K562 (cell line): ENCODE measurements around the gene PATE4. TPM values are rescaled to one million over a fixed set of nuclear protein-coding genes. Genes with fewer than 3 reads are reported as not detected.
A peak's percentile ranks its signal among the peaks of the same experiment; 100 is the strongest.

Source experiments
- ARID2 ChIP-seq: fragments of 450-650 bp; IDR thresholded peaks from 2 replicates; pipeline ENCODE4 v1.6.1; 2017; ENCODE audit warnings: antibody characterized with exemption, mild to moderate bottlenecking
- MTF1 ChIP-seq: fragments of 250-450 bp; sonication (Bioruptor Pico); IDR thresholded peaks from 2 replicates; pipeline ENCODE4 v1.9.0; 2021; ENCODE audit warnings: moderate library complexity, mild to moderate bottlenecking, inconsistent platforms, borderline replicate concordance
- NCOR1 ChIP-seq: fragments of 450-650 bp; IDR thresholded peaks from 2 replicates; pipeline ENCODE4 v1.6.1; 2016; ENCODE audit warnings: mild to moderate bottlenecking, moderate library complexity
- NFE2L1 ChIP-seq: fragments of 450-650 bp; IDR thresholded peaks from 2 replicates; pipeline ENCODE4 v1.6.1; 2016; ENCODE audit warnings: missing genetic modification characterization, low read depth, mild to moderate bottlenecking, missing compliant biosample characterization, moderate library complexity, borderline replicate concordance
- NKRF ChIP-seq: fragments of 450-650 bp; IDR thresholded peaks from 2 replicates; pipeline ENCODE4 v1.6.1; 2016; ENCODE audit warnings: borderline replicate concordance
- PHF8 ChIP-seq: fragments of 200-600 bp; sonication (generic); IDR thresholded peaks from 2 replicates; pipeline ENCODE4 v1.6.1; 2012; ENCODE audit warnings: mixed run types, mild to moderate bottlenecking, inconsistent platforms, low read length, moderate library complexity, borderline replicate concordance
- SUPT5H ChIP-seq: fragments of 450-650 bp; IDR thresholded peaks from 2 replicates; pipeline ENCODE4 v1.6.1; 2016
- TEAD1 ChIP-seq, 2 experiments: fragments of 450-650 bp in 1 of 2; sonication (generic) in 1 of 2; formaldehyde crosslinking; IDR thresholded peaks; 2 replicates each; pipeline versions ENCODE4 v1.4.0 to v1.8.0; 2020 to 2022; ENCODE audit warnings: mild to moderate bottlenecking in 2 of 2, missing genetic modification reagents in 1 of 2
- THRAP3 ChIP-seq: fragments of 450-650 bp; IDR thresholded peaks from 2 replicates; pipeline ENCODE4 v1.6.1; 2016; ENCODE audit warnings: mild to moderate bottlenecking, inconsistent platforms, borderline replicate concordance
- ZNF224 ChIP-seq: sonication (generic); formaldehyde crosslinking; IDR thresholded peaks from 2 replicates; pipeline ENCODE4 v1.8.0; 2022; ENCODE audit warnings: mild to moderate bottlenecking, missing genetic modification reagents
- ZNF407 ChIP-seq: fragments of 450-650 bp; IDR thresholded peaks from 2 replicates; pipeline ENCODE4 v1.6.1; 2016; ENCODE audit warnings: low read depth
- ZNF592 ChIP-seq: fragments of 450-650 bp; IDR thresholded peaks from 2 replicates; pipeline ENCODE4 v1.6.1; 2017; ENCODE audit warnings: antibody characterized with exemption, mild to moderate bottlenecking
- polyA plus RNA-seq, 8 experiments: library from polyadenylated mRNA; depleted of rRNA in 4 of 8; stranded (reverse) in 5 of 8; unstranded in 3 of 8; fragments of >200 nt; fragmentation: Nextera tagmentation in 2 of 8; fragmentation: Illumina TruSeq in 1 of 8; extraction: Ambion mirVana in 2 of 8; extraction: Trizol in 1 of 8; gene quantifications; 2 replicates each; pipeline versions ENCODE4 v1.2.1 to v1.2.3, GENCODE V29; 2011 to 2014; ENCODE audit warnings: inconsistent platforms in 1 of 8, missing spikeins in 1 of 8
- total RNA-seq, 7 experiments: library from RNA; depleted of rRNA in 6 of 7; stranded (reverse); fragments of >200 nt in 6 of 7; fragmentation: Illumina TruSeq in 2 of 7; extraction: Trizol in 2 of 7; gene quantifications; 2 replicates each; pipeline versions ENCODE4 v1.2.1 to v1.2.3, GENCODE V29; 2011 to 2021; ENCODE audit warnings: low replicate concordance in 1 of 7

Gene PATE4
- total and polyA plus RNA-seq, 9 of the 15 experiments (the other 6 are each of a cell fraction or from before 2014, with no cell fraction given): not detected

GRCh38 chr11:125887373-125888324 lies 54.5 kb downstream of the PATE4 start, which contains the start of gene HYLS1 (continued):
- TF ChIP-seq ZNF407 (no peak), ZNF224 (no peak), ZNF592 (peak; percentile 50; the same call in 1 of the 2 replicates), PHF8 (peak; percentile 81), ARID2 (no peak), MTF1 (CRISPR knock-in tag) (no peak), NFE2L1 (tag) (no peak), SUPT5H (peak; percentile 83), NCOR1 (no peak), THRAP3 (no peak), NKRF (peak; percentile 17; the same call in 1 of the 2 replicates), TEAD1 (CRISPR knock-in tag; IDR thresholded peaks at IDR 0.05) (no peak)
